ENCODE results near the gene PRR7. TPM values are rescaled to one million over a fixed set of nuclear protein-coding genes. Genes with fewer than 3 reads are reported as not detected.

Gene PRR7
- total RNA-seq, 1 experiment from 2014 or later = 23.2 TPM

DNA sequence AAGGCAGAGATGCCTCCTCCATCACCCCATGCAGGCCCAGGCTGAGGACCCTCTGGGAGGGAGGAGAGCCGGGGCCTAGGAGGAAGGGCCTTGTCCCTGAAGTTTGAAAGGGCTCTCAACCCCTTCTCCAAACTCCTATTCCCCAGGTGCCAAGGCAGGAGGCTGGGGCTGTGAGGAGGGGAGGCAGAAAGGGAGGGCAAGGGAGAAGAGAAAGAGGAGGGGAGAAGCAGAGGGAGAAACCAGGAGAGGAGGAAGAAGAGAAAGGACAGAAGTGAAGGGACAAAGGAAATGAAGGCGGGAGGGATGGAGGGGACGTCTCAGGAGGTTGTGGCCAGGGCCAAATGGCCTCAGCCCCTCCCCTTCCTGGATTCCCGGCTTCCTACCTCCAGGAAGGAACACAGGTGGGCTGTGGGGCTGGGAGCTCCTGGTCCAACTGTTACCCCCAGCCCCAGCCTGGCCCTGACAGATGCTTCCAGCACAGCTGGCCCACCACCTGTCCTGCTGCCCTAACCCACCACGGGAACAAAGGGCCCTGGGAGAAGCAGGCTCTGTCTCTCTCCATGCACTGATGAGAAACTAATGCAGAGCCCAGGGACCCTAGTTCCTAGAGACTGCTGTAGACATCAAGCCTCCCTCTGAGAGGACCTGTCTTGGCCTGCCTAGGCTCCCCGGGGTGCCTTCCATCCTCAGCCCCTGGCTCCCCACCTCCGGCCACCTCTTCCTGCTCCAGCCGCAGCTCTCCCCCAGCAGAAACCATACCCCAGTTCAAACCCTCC lies 23.3 kb downstream of the PRR7 start:
- peaks cover 38% of the 10 kb centered on the region for H3K4me1 Mint-ChIP-seq (ENCODE audit: insufficient read depth, unreplicated experiment)
- ChIA-PET CTCF (interaction anchor here (0.6 to 5.9 kb wide), 8 partner anchors 13 to 168 kb away, joined by 3 to 65 read pairs (median 4); partner anchors contain the start of gene PDLIM7), POLR2A (interaction anchor here (1.0 to 2.8 kb wide), 2 partner anchors 22 to 27 kb away, joined by 3 to 14 read pairs; partner anchors contain the start of gene PDLIM7)
- no peaks in the 10 kb centered on the region for H3K9me3 Mint-ChIP-seq (ENCODE audit: unreplicated experiment)
- peak overlapping the region; percentile 16 for H3K27ac Mint-ChIP-seq (ENCODE audit: low read depth, unreplicated experiment)
- no peak for DNase-seq (ENCODE audit: unreplicated experiment)
- H3K27me3 Mint-ChIP-seq (ENCODE audit: insufficient read depth, unreplicated experiment) = no peaks in the 10 kb centered on the region
- intact Hi-C loops (cut with micrococcal nuclease) = no loop called here
- TF ChIP-seq, protein P1, sequence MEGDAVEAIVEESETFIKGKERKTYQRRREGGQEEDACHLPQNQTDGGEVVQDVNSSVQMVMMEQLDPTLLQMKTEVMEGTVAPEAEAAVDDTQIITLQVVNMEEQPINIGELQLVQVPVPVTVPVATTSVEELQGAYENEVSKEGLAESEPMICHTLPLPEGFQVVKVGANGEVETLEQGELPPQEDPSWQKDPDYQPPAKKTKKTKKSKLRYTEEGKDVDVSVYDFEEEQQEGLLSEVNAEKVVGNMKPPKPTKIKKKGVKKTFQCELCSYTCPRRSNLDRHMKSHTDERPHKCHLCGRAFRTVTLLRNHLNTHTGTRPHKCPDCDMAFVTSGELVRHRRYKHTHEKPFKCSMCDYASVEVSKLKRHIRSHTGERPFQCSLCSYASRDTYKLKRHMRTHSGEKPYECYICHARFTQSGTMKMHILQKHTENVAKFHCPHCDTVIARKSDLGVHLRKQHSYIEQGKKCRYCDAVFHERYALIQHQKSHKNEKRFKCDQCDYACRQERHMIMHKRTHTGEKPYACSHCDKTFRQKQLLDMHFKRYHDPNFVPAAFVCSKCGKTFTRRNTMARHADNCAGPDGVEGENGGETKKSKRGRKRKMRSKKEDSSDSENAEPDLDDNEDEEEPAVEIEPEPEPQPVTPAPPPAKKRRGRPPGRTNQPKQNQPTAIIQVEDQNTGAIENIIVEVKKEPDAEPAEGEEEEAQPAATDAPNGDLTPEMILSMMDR (IDR thresholded peaks at IDR 0.05; ENCODE audit: unreplicated experiment) = no peak
- H3K36me3 Mint-ChIP-seq (ENCODE audit: insufficient read depth, unreplicated experiment) = peaks cover 27% of the 10 kb centered on the region
- no peak overlapping the region for H3K4me3 Mint-ChIP-seq (ENCODE audit: unreplicated experiment)
- no TSS peak for BruUV-seq (replicated peaks)

DNA sequence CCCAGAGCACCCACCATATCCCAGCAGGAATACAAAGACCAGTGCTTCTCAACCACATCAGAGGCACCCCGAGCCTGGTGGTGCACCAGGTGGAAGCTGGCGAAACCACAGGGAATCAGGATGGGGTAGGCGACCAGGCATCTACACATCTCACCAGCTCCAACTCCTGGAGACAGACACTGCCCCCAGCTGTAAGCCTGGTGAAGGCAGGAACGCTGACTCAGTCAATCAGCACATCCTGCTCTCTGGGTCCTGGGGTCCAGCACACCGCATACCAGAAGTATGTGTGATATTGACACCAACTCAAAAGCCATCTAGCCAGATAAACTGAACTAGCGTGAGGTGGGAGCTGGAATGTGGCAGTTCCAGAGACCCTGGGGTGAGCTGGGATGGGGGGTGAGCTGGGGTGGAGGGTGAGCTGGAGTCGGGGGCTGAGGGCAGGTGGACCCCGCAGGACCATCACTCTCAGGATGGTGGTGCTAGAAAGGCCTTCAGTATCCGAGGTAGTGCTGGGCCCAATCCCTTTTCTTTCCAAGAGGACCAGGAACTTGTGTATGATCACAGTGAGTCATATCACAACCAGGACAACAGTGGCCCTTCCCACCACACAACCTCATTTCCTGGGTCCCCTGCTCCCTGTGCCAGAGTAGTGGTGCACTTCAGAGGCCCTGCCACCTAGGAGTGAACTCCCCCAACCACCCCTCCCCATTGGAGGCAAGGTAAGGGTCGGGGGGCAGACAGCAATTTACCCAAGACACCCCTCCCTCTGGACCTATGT lies 24.3 kb downstream of the PRR7 start:
- BruUV-seq (replicated peaks) = TSS peak; percentile 10
- H3K27me3 Mint-ChIP-seq (ENCODE audit: insufficient read depth, unreplicated experiment) = no peaks in the 10 kb centered on the region
- no peaks in the 10 kb centered on the region for H3K9me3 Mint-ChIP-seq (ENCODE audit: unreplicated experiment)
- peaks cover 17% of the 10 kb centered on the region for H3K36me3 Mint-ChIP-seq (ENCODE audit: insufficient read depth, unreplicated experiment)
- TF ChIP-seq, protein P1 (IDR thresholded peaks at IDR 0.05; ENCODE audit: unreplicated experiment) = no peak
- intact Hi-C loops (cut with micrococcal nuclease) = no loop called here
- no peak for DNase-seq (ENCODE audit: unreplicated experiment)
- H3K4me3 Mint-ChIP-seq (ENCODE audit: unreplicated experiment) = peak overlapping the region; percentile 74
- CTCF ChIA-PET = interaction anchor here (0.6 to 5.9 kb wide), 6 partner anchors 14 to 102 kb away, joined by 4 to 65 read pairs (median 10); partner anchors contain the start of gene PDLIM7
- peaks cover 46% of the 10 kb centered on the region for H3K4me1 Mint-ChIP-seq (ENCODE audit: insufficient read depth, unreplicated experiment)
- peak overlapping the region; percentile 39 for H3K27ac Mint-ChIP-seq (ENCODE audit: low read depth, unreplicated experiment)
- POLR2A ChIA-PET = interaction anchor here (2.8 kb wide), 1 partner anchor 26 kb away, joined by 14 read pairs; the partner anchor contains the start of gene PDLIM7

DNA sequence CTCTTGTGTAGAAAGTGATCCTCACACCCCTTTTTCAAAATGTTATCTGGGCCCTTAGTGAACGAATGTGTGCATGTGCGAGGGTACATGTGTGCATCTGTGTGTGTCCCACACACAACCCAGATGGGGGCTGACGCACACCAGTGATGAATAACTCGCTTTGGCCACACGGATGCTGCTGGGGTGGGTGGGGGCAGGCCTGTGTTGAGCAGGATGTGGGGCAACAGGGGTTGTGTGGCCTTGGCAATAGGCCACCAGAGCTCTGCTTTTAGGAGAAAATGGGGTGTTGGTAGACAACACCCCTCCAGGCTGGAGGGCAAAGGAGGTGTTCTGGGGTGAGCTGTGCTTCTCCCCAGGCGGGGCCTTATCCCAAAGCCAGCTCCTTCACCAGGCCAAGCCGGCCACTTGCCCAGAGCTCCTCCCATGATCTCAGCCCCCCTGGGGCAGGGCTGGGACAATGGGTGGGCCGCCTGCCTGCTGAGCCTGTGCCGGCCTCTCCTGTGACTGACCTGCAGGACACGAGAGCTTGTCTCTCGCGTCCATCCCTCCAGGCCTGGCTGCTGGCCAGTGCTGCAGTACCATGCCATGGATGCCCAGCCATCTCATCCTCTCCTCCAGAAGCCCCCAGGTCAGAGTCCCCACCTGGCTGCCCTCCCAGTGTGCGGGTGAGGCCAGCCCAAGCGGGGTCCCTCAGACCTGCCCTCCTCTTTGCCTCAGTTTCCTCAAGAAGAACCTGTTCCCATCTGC lies 25.2 kb downstream of the PRR7 start:
- no peaks in the 10 kb centered on the region for H3K27me3 Mint-ChIP-seq (ENCODE audit: insufficient read depth, unreplicated experiment)
- TF ChIP-seq, protein P1 (IDR thresholded peaks at IDR 0.05; ENCODE audit: unreplicated experiment) = no peak
- BruUV-seq (replicated peaks) = no TSS peak
- H3K27ac Mint-ChIP-seq (ENCODE audit: low read depth, unreplicated experiment) = peak overlapping the region; percentile 39
- CTCF ChIA-PET = interaction anchor here (0.5 to 5.9 kb wide), 12 partner anchors 14 to 1592 kb away, joined by 3 to 65 read pairs (median 5); partner anchors contain the start of genes F12 and PDLIM7
- POLR2A ChIA-PET = interaction anchor here (0.7 to 2.8 kb wide), 3 partner anchors 17 to 25 kb away, joined by 4 to 14 read pairs (median 5); partner anchors contain the start of gene PDLIM7
- H3K36me3 Mint-ChIP-seq (ENCODE audit: insufficient read depth, unreplicated experiment) = peaks cover 10% of the 10 kb centered on the region
- H3K4me3 Mint-ChIP-seq (ENCODE audit: unreplicated experiment) = peak overlapping the region; percentile 74
- no peak for DNase-seq (ENCODE audit: unreplicated experiment)
- H3K4me1 Mint-ChIP-seq (ENCODE audit: insufficient read depth, unreplicated experiment) = peaks cover 46% of the 10 kb centered on the region
- intact Hi-C loops (cut with micrococcal nuclease) = no loop called here
- no peaks in the 10 kb centered on the region for H3K9me3 Mint-ChIP-seq (ENCODE audit: unreplicated experiment)
